HG03354 (cell line): ENCODE results near the gene UPF3A.

Experiments used
- ATAC-seq: cut with Tn5 transposase; IDR thresholded peaks from one replicate; pipeline ENCODE4 v1.9.1; 2021; ENCODE audit warnings: mild to moderate bottlenecking; ENCODE audit not compliant: unreplicated experiment, poor library complexity, severe bottlenecking

UPF3A gene

DNA sequence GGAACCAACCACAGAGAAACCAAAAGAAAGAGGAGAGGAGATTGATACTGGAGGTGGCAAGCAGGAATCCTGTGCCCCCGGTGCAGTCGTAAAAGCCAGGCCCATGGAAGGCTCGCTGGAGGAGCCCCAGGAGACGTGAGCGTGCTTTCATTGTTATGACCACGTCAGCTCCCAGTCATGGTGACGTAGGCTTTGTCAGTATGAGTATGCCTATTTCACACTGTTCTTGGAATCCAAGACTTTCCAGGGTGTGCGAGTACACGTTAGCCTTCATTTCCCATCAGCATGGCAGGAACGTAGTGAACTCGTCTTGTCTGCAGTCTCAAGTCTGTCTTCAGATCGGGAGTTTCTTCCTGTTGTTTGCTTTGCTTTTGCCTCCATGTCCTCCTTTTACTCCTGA lies 17.5 kb downstream of the UPF3A start:
- ATAC-seq, result no peak

DNA sequence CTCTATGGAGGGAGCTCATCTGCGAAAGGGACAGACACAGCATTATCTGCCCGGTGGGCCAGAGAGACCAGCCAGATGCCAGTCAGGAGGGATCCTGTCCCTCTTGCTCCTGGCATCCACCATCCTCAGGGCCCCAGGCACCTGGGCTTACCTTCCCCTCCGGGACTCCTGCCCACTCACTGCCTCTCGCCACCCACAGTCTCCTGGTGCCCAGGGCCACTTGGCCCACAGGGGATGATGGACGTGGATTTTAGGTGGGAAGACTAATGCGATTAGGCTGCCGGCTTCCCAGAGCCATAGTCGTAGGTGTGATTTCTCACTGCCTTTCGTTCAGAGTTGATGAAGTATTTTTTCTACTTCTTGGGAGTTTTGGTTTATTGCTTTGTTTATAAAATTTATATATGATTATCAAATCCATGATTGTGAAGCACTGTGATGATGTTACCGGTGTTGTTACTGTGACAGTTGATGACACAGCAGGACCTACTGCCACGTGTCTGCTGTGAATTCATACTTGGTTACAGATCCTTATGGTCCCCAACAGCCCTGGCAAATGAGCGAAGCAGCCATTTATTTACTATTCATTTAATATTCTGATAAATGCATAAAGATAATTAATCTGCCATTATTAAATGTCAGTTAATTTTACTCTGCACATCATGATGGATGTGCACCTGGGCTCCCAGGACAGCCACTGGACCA lies 18.4 kb downstream of the UPF3A start:
- no peak for ATAC-seq

DNA sequence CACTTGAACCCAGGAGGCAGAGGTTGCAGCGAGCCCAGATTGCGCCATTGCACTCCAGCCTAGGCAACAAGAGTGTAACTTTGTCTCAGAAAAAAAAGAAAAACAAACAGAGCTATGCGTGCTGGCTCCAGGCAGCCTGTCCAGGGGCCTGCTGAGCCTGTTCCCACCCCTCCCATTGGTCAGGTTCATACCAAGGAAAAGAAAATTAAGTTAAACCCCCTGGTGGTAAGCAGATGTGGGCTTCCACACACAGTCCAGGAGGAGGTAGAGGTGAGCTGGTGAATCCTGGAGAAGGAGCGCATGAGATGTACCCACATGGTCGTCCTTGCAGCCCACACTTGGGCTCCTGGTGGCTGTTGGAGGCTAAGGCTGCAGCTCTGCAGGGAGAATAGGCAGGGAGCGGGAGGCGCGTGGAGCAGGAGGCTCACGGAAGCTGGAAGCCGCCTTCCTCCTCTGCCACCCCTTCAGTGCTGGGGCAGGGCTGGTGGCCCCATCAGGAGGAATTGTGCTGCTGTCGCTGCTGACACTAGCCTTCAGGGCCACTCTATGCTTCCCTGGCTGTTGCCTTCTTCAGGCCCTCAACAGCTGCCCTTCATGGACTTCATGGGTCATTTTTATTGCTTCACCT lies 22.4 kb downstream of the UPF3A start:
- ATAC-seq, result no peak

DNA sequence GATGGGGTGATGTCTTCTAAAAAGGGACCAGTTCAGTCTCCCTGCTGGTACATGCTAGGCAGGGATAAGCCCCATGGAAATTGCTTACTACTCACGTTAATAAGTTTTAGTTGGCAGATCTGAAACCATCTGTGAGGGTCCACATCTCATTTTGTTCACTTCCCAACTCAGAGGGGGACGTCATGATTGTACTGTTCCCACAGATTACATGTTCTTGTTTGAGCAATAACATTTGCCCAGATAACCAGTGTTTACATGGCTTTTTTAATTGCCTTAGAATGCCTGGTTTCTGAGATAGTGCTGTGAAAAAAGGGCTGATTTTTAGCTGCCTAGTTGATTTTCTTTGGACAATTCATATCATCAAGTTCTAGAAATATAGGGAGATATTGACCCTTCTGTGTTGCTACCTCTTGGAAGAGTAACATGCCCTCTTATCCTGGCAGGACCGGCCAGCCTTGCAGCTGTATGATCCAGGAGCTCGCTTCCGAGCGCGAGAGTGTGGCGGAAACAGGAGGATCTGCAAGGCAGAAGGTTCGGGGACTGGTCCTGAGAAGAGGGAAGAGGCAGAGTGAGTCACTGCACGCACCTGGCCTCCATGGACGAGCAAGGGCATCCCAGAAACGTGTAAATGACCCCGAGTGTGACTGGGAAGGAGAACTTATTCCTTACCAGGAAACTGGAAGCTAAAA lies 23.1 kb downstream of the UPF3A start:
- ATAC-seq, result no peak

DNA sequence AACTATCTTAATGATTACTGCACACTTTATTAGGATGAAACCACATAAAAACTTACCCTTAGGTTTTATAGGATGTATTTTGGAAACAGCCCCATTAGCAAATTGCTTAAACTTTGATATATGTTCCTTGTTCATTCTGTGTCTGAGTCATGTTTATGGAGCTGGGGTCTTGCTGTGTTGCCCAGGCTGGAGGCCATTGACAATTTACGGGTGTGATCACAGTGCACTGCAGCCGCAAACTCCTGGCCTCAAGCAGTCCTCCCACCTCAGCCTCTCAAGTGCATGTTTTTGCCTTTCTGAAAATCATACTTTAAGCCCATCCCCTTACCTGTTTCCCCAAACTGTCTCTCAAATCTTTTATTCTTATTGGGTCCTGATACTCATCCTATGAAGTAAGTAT lies 27.7 kb downstream of the UPF3A start:
- ATAC-seq, result no peak

DNA sequence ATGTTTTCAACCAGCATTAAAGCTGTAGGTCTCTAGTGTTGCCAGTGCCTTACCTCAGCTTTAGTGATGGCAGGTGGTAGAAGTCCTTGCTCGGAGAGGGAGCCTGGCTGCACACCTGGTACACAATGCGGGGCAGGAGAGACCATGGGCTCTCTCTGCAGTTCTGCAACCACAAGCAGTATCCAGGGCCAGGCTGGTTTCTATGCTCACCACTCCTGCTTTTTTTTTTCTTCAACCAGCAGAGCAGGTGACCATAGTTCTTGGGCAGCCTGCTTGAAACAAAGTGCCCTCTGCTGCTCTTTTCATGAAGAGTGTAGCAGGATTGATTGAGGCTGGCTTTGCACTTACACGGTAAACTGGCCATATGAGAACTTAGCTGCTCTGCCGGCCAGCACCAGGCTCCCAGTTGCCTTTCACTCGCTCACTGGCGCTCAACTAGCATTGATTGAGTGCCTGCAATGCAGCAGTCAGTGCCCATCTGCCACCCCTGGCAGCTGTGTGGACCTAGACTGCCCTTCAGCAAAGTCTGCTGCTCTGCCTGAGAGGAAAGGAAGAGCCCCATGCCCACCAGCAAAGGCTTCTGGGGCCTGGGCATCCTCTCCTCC lies 28.5 kb downstream of the UPF3A start:
- ATAC-seq, result no peak

DNA sequence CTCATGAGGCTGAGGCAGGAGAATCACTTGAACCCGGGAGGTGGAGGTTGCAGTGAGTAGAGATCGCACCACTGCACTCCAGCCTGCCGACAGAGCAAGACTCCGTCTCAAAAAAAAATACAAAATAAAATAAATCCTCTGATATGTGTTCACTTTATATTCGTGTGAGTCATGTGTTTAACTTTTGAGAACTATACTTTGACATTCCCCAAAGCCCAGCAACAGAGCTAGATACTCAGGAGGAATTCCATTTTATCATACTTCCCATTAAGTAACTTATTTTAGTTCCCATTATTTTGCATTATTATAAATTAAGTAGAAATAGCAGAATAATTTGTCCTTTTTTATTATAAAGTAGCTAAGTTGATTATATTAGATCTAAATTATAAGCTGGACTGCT lies 29.6 kb downstream of the UPF3A start:
- no peak for ATAC-seq

DNA sequence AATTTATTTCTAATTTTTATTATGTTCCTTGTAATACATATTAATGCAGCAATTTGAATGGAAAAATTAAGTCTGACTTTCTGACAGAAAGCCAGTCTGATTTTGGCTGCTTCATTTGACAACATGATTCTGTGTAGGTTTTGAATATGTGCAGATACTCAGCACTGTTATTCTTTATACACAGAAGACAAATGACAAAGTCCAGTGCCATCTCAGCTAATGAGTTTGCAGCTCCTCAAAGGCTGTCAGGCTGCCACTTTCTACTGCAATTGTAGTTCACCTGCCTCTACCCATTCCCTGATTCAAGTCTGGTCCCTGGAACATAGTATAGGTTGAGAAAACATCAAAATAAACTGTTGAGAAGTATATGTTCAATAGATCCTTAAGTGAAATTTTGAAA lies 30.0 kb downstream of the UPF3A start:
- no peak for ATAC-seq

DNA sequence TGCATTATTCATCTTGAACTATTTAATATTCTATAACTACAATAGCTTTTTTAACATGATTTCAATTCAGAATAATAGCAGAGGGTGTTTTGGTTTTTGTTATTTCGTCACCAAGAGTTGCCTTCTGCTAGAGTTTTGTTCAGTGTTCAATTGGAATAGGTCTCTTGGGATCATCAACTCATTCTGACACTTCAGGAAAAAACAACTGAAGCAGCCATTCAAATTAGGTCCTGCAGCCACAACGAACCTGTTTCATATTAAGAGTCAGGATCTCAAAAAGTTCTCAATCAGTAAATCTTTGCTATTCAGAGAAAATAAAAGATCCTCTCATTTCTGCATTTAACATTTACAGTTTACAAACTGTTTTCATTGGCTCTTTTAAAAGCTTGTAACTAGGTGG lies 30.5 kb downstream of the UPF3A start:
- ATAC-seq, result no peak

DNA sequence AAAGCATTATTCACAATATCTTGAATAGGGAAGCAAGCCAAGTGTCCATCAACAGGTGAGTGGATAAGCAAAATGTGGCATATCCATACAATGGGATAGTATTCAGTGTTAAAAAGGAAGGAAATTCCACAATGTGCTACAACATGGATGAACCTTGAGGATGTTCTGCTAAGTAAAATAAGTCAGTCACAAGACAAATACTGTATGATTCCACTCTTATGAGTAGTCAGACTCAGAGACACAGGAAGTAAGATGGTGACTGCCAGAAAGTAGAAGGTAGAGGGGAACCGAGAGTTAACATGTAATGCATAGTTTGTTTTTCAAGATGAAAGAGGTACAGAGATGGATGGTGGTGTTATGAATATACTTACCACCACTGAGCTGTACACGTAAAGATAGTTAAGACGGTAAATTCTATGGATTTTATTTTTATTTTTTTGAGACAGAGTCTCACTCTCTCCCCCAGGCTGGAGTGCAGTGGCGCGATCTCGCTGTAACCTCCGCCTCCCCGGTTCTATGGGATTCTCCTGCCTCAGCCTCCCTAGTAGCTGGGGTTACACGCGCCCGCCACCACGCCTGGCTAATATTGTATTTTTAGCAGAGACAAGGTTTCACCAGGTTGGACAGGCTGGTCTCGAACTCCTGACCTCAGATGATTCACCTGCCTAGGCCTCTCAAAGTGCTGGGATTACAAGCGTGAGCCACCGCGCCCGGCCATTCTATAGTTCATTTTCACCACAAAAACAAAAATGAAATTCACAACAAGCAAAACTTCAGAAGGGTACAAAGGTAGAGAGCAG lies 31.9 kb downstream of the UPF3A start:
- ATAC-seq, result peak; percentile 34

DNA sequence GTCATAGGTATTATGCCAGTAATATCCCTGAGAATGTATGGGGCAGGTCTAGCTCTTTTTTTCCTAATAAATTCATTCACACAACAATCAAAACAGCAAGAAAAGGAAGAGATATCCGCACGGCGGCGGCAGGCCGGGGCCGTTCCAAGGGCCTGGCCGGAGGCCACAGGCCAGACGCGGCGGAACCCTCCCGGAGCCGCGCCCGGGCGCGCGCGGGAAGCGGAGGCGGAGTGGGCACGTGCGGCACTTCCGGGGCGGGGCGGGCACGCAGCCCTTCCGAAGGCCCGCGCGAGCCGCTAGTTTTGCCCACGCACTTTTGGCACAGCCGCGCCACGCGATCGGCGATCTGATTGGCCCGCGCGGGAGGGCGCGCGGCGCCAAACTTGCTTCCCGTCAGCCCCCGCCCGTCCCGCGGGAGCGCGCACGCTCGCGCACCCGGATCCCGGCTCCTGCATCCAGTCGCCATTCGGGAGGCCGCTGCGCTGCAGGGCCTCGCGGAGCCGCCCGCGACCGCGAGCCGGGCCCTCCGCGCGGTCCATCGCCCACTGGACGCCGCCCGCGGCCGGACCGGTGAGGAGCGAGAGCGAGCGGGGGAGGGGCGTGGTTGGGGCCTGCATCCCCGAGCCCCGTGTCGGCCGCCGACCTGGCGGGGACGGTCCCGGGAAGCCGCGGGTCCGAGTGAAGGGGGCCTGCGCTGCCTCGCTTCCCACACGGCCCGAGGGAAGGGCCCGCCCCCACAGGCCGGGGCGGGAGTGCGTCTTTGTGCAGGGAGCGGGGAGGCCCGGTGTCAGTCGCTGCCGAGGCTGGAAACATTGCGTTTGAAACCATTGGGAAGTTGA lies 32.9 kb downstream of the UPF3A start, which contains the start of gene CHAMP1:
Gene CHAMP1 (plus strand): TSS at position 430 of the 839 bp plus-strand sequence. CDS start 9,340 bp downstream, outside the sequence.
- peak; percentile 83 for ATAC-seq

DNA sequence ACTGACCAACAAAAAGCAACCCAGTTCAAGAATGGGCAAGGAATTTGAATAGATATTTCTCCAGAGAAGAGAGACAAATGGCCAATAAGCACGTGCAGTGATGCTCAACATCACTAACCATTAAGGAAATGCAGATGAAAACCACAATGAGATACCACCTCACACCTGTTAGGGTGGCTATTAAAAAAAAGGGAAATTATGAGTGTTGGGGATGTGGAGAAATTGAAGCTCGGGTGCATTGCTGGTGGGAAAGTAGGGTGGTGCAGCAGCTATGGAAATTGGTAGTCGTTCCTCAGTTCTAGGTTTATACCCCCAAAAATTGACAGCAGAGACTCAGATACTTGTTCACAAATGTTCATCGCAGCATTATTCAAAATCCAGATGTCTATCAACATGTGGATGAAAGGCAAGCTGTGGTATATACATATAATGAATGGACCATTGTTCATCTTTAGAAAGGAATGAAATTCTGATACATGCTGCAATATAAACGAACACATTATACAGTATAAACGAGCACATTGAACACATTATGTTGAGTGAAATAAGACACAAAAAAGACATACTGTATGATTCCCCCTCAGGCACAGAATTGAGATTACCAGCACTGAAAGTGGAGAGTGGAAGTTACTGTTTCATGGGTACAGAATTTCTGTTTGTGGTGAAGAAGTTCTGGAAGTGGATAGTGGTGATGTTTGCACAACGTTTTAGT lies 33.8 kb downstream of the UPF3A start:
- peak; percentile 11 for ATAC-seq

DNA sequence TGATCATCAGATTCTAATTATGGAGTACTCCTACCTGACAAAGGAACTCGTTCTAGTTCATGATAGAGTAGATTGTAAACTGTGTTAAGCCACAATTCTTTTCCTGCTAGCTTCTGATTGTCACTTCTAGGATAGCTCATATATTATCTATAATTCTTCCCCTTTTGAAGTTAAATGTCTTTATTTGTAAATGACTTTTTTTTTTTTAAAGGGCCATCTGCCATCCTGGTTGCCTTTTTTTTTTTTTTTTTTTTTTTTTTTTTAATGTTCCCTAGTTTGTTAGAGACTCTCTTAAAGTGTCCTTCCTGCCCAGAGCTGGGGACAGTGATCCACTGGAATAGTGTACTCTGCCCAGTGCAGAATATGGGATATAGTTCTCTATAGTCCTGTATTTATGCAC lies 37.2 kb downstream of the UPF3A start:
- ATAC-seq, result no peak

DNA sequence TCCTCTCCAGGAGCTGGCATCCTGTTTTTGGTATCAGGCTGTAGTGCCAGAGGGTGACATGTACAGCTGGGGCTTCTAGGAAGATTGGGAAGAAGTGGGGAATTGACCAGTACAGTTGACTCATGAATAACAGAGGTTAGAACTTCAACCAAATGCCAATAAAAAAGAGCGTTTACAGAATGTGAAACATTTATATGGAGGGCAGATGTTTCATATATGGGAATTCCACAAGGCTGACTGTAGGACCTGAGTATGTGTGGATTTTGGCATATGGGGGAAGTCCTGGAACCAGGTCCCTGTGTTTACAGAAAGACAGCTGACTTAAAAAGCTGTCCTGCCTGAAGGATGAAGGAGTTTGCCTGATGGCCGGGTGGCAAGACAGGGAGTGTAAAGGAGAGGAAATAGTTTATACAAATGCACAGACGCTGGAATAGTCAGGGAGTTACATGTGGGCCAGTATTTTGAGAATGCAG lies 38.1 kb downstream of the UPF3A start:
- ATAC-seq, result no peak

DNA sequence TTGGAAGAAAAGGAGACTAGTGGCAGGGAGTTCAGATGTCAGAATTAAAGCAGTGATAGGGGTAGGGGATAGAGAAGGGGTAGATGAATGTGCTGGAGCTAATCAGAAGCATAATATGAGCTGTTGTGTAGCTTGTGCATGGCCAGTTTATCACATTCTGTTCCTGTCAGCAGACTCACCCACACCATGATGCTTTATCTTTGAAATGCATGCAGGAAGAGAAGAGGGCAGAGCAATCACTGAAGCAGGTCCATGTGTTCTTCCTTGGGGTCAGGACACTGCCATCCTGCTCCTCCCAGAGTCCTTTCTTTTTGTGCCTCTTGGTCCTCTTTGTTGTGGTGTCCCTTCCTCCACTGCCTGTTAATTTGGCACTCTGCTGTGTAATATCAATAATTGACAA lies 38.7 kb downstream of the UPF3A start:
- no peak for ATAC-seq

DNA sequence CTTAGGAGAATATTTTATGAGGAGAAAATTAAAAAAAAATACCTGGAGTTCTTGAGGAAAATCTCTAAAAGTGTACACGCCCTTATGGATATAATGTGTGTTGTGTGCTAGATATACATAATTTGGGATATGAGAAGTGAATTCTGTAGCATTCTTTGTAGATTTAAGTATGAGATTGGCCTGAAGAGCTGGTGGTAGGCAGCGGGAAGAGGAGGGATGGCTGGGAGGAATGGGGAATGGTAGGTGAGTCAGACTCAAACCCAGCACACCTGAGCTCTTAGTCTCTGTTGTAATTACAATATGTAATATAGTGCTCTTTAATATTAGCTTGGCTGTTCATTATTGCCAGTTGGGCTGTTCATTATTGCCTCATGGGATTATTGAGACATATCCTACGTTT lies 39.9 kb downstream of the UPF3A start:
- no peak for ATAC-seq

DNA sequence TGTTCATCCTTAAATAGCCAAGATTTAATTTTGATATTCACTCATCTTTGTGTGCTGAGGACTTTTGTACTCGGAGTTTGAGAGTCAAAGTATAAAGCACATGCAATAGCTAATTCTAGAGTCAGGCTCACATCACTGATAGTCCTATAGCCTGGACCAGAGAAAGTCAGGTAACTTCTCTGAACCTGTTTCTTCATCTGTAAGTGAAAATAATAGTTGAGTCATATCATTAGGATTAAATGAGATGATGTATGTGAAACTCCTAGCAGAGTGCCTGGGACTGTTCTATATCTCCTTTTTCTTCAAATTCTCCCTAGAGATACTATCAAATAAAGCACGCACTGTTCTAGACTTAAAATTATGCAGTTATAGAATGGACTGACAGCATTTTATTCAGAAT lies 41.9 kb downstream of the UPF3A start:
- ATAC-seq, result no peak

DNA sequence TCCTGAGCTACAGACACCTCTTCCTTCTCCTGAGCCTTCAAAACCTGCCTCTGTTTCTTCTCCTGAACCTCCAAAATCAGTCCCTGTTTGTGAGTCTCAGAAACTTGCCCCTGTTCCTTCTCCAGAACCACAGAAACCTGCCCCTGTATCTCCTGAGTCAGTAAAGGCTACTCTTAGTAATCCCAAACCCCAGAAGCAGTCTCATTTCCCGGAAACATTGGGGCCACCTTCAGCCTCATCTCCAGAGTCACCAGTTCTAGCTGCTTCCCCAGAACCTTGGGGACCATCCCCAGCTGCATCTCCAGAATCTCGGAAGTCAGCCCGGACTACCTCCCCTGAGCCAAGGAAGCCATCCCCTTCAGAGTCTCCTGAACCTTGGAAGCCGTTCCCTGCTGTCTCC lies 42.9 kb downstream of the UPF3A start:
- no peak for ATAC-seq
